GM10266 (cell line): ENCODE results near the gene CCRL2.

Source experiments
- DNase-seq: peaks from one replicate; pipeline ENCODE4 v3.0.0; 2012; ENCODE audit errors: extremely low spot score
- CTCF ChIP-seq: IDR thresholded peaks from 2 replicates; pipeline ENCODE4 v1.5.1; 2012; ENCODE audit warnings: mild to moderate bottlenecking, low read depth; ENCODE audit not compliant: control insufficient read depth, insufficient read depth; ENCODE audit errors: missing control alignments

CCRL2 gene

GRCh38 chr3:46393011-46393410 lies 14.0 kb upstream of the CCRL2 start:
- no peak for DNase-seq

GRCh38 chr3:46393554-46394434 lies 13.3 kb upstream of the CCRL2 start:
- TF ChIP-seq CTCF, result no peak

More at GRCh38 chr3:46393011-46393410, 14.0 kb upstream of the CCRL2 start:
- TF ChIP-seq CTCF, result no peak

GRCh38 chr3:46395210-46395661 lies 11.8 kb upstream of the CCRL2 start:
- peak; percentile 13 for TF ChIP-seq CTCF
- DNase-seq, result no peak

More at GRCh38 chr3:46393554-46394434, 13.3 kb upstream of the CCRL2 start:
- DNase-seq, result no peak

GRCh38 chr3:46395766-46396530 lies 11.1 kb upstream of the CCRL2 start:
- TF ChIP-seq CTCF, result no peak
- no peak for DNase-seq

GRCh38 chr3:46397111-46397510 lies 9.9 kb upstream of the CCRL2 start:
- DNase-seq, result no peak
- TF ChIP-seq CTCF, result no peak

- no peak for TF ChIP-seq CTCF
- no peak for DNase-seq
These were observed 8.7 kb upstream of the CCRL2 start for GRCh38 chr3:46398186-46398955.
